ENCODE data around the gene TPSG1. TPM values are rescaled to one million over a fixed set of nuclear protein-coding genes. Genes with fewer than 3 reads are reported as not detected.

The TPSG1 gene
- total and polyA plus RNA-seq, 10 of the 15 experiments (the other 5 are each of a cell fraction or from before 2014, with no cell fraction given), result not detected

DNA sequence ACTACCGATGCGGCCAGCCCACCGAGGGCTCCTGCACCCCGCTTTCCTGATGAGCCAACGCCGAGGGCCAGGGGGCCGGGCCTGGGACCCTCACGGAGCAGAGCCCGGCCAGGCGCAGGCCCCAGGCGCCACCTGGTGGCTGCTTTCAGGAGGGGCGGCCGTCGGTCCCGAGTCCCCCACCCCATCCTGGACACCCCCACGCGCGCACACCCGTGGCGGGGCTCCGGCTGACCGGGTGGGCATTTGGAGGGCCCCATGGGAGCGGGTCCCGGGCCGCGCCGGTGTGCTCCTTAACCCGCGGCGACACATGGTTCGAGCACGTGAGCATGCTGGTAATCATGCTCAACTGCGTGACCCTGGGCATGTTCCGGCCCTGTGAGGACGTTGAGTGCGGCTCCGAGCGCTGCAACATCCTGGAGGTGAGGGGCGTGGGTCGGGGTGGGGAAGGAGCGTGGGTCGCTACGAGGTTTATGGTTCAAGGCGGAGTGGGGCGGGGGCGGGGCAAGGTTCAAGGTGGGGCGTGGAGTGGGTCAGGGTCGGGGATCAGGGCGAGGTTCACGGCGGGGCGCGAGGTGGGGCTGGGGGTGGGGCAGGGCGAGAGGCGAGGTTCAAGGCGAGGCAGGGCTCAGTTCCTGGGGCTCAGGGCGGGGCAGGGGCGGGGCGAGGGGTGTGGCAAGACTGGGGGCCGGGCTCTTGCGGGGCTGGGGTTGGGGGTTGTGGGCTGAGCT lies 30.2 kb downstream of the TPSG1 start:
- no TSS peak for BruUV-seq (replicated peaks)
- H3K27me3 ChIP-seq (replicated peaks in 1 of 2; ENCODE audit: control insufficient read depth in 2 of 2, insufficient read depth in 2 of 2, low read length in 1 of 2), result no peaks in the 10 kb centered on the region
- H3K79me2 ChIP-seq (ENCODE audit: control insufficient read depth, insufficient read depth, low read length), result no peaks in the 10 kb centered on the region
- POLR2A ChIA-PET, result no interaction called here
- intact Hi-C loops (cut with micrococcal nuclease; ENCODE audit: unreplicated experiment) (no loop called here), in situ Hi-C loops (cut with MboI) (no loop called here)
- H3K9ac ChIP-seq (ENCODE audit: control insufficient read depth, insufficient read depth, low read length), result no peak overlapping the region
- H3K27ac ChIP-seq (ENCODE audit: control insufficient read depth, insufficient read depth), result no peak overlapping the region
- no peaks in the 10 kb centered on the region for H4K20me1 ChIP-seq (ENCODE audit: control insufficient read depth, insufficient read depth)
- no peak overlapping the region for H3K4me2 ChIP-seq (ENCODE audit: control insufficient read depth, insufficient read depth)
- no peak overlapping the region for H2AFZ ChIP-seq (ENCODE audit: control insufficient read depth, low read depth, low read length)
- TF ChIP-seq, protein P1, sequence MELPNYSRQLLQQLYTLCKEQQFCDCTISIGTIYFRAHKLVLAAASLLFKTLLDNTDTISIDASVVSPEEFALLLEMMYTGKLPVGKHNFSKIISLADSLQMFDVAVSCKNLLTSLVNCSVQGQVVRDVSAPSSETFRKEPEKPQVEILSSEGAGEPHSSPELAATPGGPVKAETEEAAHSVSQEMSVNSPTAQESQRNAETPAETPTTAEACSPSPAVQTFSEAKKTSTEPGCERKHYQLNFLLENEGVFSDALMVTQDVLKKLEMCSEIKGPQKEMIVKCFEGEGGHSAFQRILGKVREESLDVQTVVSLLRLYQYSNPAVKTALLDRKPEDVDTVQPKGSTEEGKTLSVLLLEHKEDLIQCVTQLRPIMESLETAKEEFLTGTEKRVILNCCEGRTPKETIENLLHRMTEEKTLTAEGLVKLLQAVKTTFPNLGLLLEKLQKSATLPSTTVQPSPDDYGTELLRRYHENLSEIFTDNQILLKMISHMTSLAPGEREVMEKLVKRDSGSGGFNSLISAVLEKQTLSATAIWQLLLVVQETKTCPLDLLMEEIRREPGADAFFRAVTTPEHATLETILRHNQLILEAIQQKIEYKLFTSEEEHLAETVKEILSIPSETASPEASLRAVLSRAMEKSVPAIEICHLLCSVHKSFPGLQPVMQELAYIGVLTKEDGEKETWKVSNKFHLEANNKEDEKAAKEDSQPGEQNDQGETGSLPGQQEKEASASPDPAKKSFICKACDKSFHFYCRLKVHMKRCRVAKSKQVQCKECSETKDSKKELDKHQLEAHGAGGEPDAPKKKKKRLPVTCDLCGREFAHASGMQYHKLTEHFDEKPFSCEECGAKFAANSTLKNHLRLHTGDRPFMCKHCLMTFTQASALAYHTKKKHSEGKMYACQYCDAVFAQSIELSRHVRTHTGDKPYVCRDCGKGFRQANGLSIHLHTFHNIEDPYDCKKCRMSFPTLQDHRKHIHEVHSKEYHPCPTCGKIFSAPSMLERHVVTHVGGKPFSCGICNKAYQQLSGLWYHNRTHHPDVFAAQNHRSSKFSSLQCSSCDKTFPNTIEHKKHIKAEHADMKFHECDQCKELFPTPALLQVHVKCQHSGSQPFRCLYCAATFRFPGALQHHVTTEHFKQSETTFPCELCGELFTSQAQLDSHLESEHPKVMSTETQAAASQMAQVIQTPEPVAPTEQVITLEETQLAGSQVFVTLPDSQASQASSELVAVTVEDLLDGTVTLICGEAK (IDR thresholded peaks at IDR 0.05; ENCODE audit: borderline replicate concordance), result no peak
- no peak for TF ChIP-seq CHD2 (IDR thresholded peaks at IDR 0.05; ENCODE audit: borderline replicate concordance, low read depth, low read length)
- 0 out of 2 replicates have a peak, but pooled peaks have one; percentile 13 for TF ChIP-seq RAD21 (IDR thresholded peaks at IDR 0.05; ENCODE audit: insufficient read depth, low read depth, low read length)
- TF ChIP-seq POLR2A (IDR thresholded peaks at IDR 0.05; ENCODE audit: low read depth, low read length), result no peak
- TF ChIP-seq BHLHE40 (IDR thresholded peaks at IDR 0.05; ENCODE audit: borderline replicate concordance in 1 of 2, low read depth in 2 of 2, low read length in 1 of 2), result peak in 1 of 2 experiments; percentile 7; a peak in 1 of 4 replicates
- TF ChIP-seq, protein P2, sequence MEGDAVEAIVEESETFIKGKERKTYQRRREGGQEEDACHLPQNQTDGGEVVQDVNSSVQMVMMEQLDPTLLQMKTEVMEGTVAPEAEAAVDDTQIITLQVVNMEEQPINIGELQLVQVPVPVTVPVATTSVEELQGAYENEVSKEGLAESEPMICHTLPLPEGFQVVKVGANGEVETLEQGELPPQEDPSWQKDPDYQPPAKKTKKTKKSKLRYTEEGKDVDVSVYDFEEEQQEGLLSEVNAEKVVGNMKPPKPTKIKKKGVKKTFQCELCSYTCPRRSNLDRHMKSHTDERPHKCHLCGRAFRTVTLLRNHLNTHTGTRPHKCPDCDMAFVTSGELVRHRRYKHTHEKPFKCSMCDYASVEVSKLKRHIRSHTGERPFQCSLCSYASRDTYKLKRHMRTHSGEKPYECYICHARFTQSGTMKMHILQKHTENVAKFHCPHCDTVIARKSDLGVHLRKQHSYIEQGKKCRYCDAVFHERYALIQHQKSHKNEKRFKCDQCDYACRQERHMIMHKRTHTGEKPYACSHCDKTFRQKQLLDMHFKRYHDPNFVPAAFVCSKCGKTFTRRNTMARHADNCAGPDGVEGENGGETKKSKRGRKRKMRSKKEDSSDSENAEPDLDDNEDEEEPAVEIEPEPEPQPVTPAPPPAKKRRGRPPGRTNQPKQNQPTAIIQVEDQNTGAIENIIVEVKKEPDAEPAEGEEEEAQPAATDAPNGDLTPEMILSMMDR (IDR thresholded peaks at IDR 0.05 in 2 of 3, conservative IDR thresholded peaks at IDR 0.05 in 1 of 3; ENCODE audit: control insufficient read depth in 2 of 3, extremely low read depth in 1 of 3, insufficient read depth in 1 of 3, low read depth in 3 of 3, low read length in 3 of 3), result peak; percentile 26 to 54 (median 34); a peak in 5 of 6 replicates
- TF ChIP-seq RCOR1 (conservative IDR thresholded peaks at IDR 0.05; ENCODE audit: low read depth, low read length), result no peak
- no peak for TF ChIP-seq HDAC6 (IDR thresholded peaks at IDR 0.05; ENCODE audit: unreplicated experiment)
- TF ChIP-seq IRF4 (IDR thresholded peaks at IDR 0.05; ENCODE audit: low read depth, low read length), result no peak
- no peak for TF ChIP-seq POLR2AphosphoS2 (IDR thresholded peaks at IDR 0.05; ENCODE audit: low read depth, low read length)
- no peaks in the 10 kb centered on the region for H3K36me3 ChIP-seq (ENCODE audit: control insufficient read depth in 2 of 2, insufficient read depth in 2 of 2, low read length in 1 of 2)
- SMC1A ChIA-PET (ENCODE audit: uncharacterized antibody, unreplicated experiment), result no interaction called here
- H3K4me3 ChIP-seq, result no peak overlapping the region
- H3K4me1 ChIP-seq (ENCODE audit: control insufficient read depth, insufficient read depth, low read length), result no peaks in the 10 kb centered on the region
- H3K9me3 ChIP-seq (replicated peaks; ENCODE audit: control insufficient read depth, insufficient read depth, low read length), result no peaks in the 10 kb centered on the region
- DNase-seq (ENCODE audit: low read depth, low spot score) (no peak), ATAC-seq (no peak), FAIRE-seq (no peak)
- RAD21 ChIA-PET (ENCODE audit: unreplicated experiment), result interaction anchor here (0.6 kb wide), 1 partner anchor 222 kb away, joined by 3 read pairs; no protein-coding TSS in a partner anchor
- CTCF ChIA-PET, result no interaction called here
- WGBS (ENCODE audit: insufficient coverage, insufficient replicate concordance, low lambda C conversion rate, missing lambda C conversion rate), result 21% methylated on average over 43 of the region's 61 CpGs

All from GM12878 (cell line).